Tibial artery (tissue), 4 donors: ENCODE results near the gene NCL.

Source experiments
- DNase-seq, 2 donors: peaks; one replicate each; pipeline ENCODE4 v3.0.0-alpha.2; 2019
- H3K27ac ChIP-seq, 2 donors: fragments of 200-600 bp; sonication (generic) in 1 of 2; 1 replicate in 1 of 2; 2 replicates in 1 of 2; pipeline ENCODE4 v1.5.1; 2018 to 2019; ENCODE audit warnings: mild to moderate bottlenecking in 1 of 2
- H3K27me3 ChIP-seq, 2 donors: fragments of 200-600 bp; sonication (generic) in 1 of 2; one replicate each; pipeline versions ENCODE4 v1.5.1 to v1.6.0; 2016 to 2019
- H3K36me3 ChIP-seq, 3 donors: fragments of 200-600 bp; sonication (generic) in 2 of 3; one replicate each; pipeline ENCODE4 v1.5.1; 2016 to 2019; ENCODE audit warnings: mild to moderate bottlenecking in 2 of 3
- H3K4me1 ChIP-seq, 4 donors: fragments of 200-600 bp; sonication (generic) in 2 of 4; 1 replicate in 3 of 4; 2 replicates in 1 of 4; pipeline ENCODE4 v1.5.1; 2016 to 2019
- H3K4me3 ChIP-seq, 2 donors: fragments of 200-600 bp; sonication (generic) in 1 of 2; 1 replicate in 1 of 2; 2 replicates in 1 of 2; pipeline ENCODE4 v1.5.1; 2018 to 2019; ENCODE audit warnings: mild to moderate bottlenecking in 2 of 2
- H3K9me3 ChIP-seq, 3 donors: fragments of 200-600 bp; sonication (generic) in 1 of 3; one replicate each; pipeline ENCODE4 v1.5.1; 2016 to 2019
- intact Hi-C: fragments of 100-400 bp; cut with DNase I; formaldehyde crosslinking; loops from one replicate; pipeline ENCODE4 v1.15.0; 2023; ENCODE audit warnings: low total_unique reads
- TF ChIP-seq, protein P1 (sequence below), 2 experiments: fragments of 200-600 bp in 1 of 2; fragments of 450-650 bp in 1 of 2; IDR thresholded peaks; one replicate each; pipeline ENCODE4 v1.5.1; 2017 to 2019; ENCODE audit warnings: antibody characterized with exemption in 2 of 2, mild to moderate bottlenecking in 1 of 2, moderate library complexity in 1 of 2

The NCL gene

GRCh38 chr2:231497651-231498050 lies 33.4 kb upstream of the NCL start:
- DNase-seq: no peak
- no peaks in the 10 kb centered on the region for H3K4me1 ChIP-seq
- intact Hi-C loops: no loop called here
- no peaks in the 10 kb centered on the region for H3K36me3 ChIP-seq
- TF ChIP-seq, protein P1, sequence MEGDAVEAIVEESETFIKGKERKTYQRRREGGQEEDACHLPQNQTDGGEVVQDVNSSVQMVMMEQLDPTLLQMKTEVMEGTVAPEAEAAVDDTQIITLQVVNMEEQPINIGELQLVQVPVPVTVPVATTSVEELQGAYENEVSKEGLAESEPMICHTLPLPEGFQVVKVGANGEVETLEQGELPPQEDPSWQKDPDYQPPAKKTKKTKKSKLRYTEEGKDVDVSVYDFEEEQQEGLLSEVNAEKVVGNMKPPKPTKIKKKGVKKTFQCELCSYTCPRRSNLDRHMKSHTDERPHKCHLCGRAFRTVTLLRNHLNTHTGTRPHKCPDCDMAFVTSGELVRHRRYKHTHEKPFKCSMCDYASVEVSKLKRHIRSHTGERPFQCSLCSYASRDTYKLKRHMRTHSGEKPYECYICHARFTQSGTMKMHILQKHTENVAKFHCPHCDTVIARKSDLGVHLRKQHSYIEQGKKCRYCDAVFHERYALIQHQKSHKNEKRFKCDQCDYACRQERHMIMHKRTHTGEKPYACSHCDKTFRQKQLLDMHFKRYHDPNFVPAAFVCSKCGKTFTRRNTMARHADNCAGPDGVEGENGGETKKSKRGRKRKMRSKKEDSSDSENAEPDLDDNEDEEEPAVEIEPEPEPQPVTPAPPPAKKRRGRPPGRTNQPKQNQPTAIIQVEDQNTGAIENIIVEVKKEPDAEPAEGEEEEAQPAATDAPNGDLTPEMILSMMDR (IDR thresholded peaks at IDR 0.05): no peak
- no peaks in the 10 kb centered on the region for H3K27me3 ChIP-seq
- H3K9me3 ChIP-seq: no peaks in the 10 kb centered on the region
- H3K4me3 ChIP-seq: no peak overlapping the region
- H3K27ac ChIP-seq: no peak overlapping the region

DNA sequence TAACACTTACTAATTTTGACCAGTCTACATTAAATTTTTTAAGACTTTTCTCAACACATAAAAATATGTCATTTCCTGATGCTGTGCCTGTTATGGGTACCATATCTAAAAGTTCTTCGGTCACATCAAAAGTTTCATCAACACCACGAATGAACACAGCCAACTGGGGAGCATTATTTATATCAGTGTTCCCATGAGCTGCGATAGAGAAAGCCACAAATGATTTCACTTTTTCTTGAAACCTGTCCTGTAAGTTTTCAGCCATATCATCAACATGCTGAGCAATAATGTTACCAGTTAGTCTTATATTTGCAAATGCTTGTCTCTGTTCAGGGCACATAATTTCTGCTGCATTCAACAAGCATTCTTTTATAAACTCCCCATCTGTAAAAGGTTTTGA lies 30.4 kb upstream of the NCL start:
- no peaks in the 10 kb centered on the region for H3K27me3 ChIP-seq
- H3K4me1 ChIP-seq: no peaks in the 10 kb centered on the region
- no peak overlapping the region for H3K27ac ChIP-seq
- no peaks in the 10 kb centered on the region for H3K36me3 ChIP-seq
- DNase-seq: no peak
- no peak overlapping the region for H3K4me3 ChIP-seq
- TF ChIP-seq, protein P1 (IDR thresholded peaks at IDR 0.05): no peak
- H3K9me3 ChIP-seq: no peaks in the 10 kb centered on the region
- intact Hi-C loops: no loop called here

- Histone ChIP-seq H3K4me1 (no peaks in the 10 kb centered on the region), H3K27me3 (no peaks in the 10 kb centered on the region), H3K27ac (no peak overlapping the region), H3K4me3 (no peak overlapping the region), H3K9me3 (no peaks in the 10 kb centered on the region), H3K36me3 (no peaks in the 10 kb centered on the region)
- DNase-seq: no peak
- TF ChIP-seq, protein P1 (IDR thresholded peaks at IDR 0.05): no peak
- intact Hi-C loops: no loop called here
Observed at GRCh38 chr2:231490801-231491200, 26.5 kb upstream of the NCL start.

DNA sequence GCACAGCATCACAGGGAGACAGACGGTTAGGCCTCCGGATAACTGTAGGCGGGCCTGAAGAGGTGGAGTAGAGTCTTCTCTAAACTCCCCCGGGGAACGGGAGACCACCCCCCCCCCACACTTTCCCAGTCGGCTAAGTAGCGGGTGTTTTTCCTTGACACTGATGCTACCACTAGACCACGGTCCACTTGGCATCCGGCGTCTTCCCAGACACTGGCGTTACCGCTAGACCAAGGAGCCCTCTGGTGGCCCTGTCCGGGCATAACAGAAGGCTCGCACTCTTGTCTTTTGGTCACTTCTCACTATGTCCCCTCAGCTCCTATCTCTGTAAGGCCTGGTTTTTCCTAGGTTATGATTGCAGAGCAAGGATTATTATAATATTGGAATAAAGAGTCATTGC lies 25.7 kb upstream of the NCL start:
- DNase-seq: no peak
- Histone ChIP-seq H3K4me1 (no peaks in the 10 kb centered on the region), H3K36me3 (no peaks in the 10 kb centered on the region), H3K9me3 (no peaks in the 10 kb centered on the region), H3K27ac (no peak overlapping the region), H3K4me3 (no peak overlapping the region), H3K27me3 (no peaks in the 10 kb centered on the region)
- intact Hi-C loops: no loop called here
- TF ChIP-seq, protein P1 (IDR thresholded peaks at IDR 0.05): peak in 1 of 2 experiments; percentile 10

- Histone ChIP-seq H3K27me3 (no peaks in the 10 kb centered on the region), H3K9me3 (no peaks in the 10 kb centered on the region), H3K4me3 (no peak overlapping the region), H3K4me1 (peaks cover 0 to under 1% (median 0%) of the 10 kb centered on the region in 4 donors), H3K36me3 (no peaks in the 10 kb centered on the region), H3K27ac (no peak overlapping the region)
- intact Hi-C loops: no loop called here
- DNase-seq: no peak
- TF ChIP-seq, protein P1 (IDR thresholded peaks at IDR 0.05): no peak
Observed at GRCh38 chr2:231488331-231488730, 24.0 kb upstream of the NCL start.
